Smooth muscle cell of trachea (primary cell): ENCODE measurements around the gene ANO8. TPM values are rescaled to one million over a fixed set of nuclear protein-coding genes. Genes with fewer than 3 reads are reported as not detected.

ENCODE experiments used
- total RNA-seq: library from RNA; depleted of rRNA; stranded (reverse); fragments of >200 nt; gene quantifications from 2 replicates; pipeline ENCODE4 v1.2.1, GENCODE V29; 2014

ANO8 gene, protein sequence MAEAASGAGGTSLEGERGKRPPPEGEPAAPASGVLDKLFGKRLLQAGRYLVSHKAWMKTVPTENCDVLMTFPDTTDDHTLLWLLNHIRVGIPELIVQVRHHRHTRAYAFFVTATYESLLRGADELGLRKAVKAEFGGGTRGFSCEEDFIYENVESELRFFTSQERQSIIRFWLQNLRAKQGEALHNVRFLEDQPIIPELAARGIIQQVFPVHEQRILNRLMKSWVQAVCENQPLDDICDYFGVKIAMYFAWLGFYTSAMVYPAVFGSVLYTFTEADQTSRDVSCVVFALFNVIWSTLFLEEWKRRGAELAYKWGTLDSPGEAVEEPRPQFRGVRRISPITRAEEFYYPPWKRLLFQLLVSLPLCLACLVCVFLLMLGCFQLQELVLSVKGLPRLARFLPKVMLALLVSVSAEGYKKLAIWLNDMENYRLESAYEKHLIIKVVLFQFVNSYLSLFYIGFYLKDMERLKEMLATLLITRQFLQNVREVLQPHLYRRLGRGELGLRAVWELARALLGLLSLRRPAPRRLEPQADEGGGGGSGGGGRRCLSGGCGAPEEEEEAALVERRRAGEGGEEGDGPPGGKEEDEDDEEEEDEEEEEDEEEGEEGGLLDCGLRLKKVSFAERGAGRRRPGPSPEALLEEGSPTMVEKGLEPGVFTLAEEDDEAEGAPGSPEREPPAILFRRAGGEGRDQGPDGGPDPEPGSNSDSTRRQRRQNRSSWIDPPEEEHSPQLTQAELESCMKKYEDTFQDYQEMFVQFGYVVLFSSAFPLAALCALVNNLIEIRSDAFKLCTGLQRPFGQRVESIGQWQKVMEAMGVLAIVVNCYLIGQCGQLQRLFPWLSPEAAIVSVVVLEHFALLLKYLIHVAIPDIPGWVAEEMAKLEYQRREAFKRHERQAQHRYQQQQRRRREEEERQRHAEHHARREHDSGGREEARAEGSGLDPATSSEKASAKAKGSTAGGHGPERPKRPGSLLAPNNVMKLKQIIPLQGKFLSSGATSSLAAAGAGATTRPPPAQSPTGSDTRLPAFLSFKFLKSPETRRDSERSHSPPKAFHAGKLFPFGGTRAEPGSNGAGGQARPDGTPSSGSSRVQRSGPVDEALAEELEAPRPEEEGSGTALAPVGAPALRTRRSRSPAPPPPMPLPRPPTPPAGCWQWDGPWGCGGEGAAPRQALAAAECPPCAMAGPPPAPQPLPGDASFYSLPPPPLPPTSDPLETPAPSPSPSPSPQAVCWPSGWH
- 4.1 and 7.7 TPM in 2 replicates for total RNA-seq

GRCh38 chr19:17334414-17335409 is at the start of gene ANO8:
TSS of gene ANO8 (minus strand) at chr19:17334855. CDS start at chr19:17334670, 185 bp downstream.

GRCh38 chr19:17376935-17377600 is 42.4 kb upstream of the ANO8 start, which contains the start of gene PLVAP:
TSS of gene PLVAP (minus strand) at chr19:17377342. CDS start at chr19:17377288, 54 bp downstream.

DNA sequence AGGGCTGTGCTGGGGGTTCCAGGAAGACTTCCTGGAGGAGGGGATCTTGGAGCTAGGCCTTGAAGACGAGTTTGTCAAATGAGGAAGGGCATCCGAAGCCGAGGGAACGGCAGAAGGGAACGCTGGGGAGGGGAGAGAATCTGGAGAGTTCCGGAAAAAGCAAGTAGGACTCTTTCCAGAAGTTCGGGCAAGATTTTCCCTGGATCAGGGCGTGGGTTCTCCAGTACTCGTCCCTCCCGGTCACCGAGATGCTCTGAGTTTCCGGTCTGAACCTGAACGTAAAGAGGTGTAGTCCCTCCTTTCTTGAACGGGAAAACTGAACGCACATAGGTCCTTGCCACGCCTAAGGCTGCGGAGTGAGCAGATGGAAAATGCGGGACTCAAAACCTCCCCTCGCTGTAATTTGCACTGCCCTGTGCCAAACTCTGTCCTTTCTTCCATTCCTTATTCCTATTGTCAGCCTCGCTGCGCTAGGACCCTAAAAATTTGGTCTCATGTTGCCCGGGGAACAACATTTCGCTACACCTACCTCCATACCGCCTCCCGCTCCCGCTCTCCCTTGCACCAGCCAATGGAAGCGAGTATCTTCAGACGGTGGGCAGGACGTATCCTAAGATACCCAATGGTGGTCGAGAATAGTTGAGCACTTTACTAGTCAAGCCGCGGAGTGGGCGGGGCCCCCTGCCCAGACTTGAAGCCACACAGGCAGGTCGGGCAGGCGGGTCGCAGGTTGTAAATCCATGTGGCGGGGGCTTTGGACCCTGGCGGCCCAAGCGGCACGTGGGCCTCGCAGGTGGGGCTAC is 2.4 kb upstream of the ANO8 start, which contains the start of gene GTPBP3:
GTPBP3 (plus strand) TSS at position 682 of the 803 bp plus-strand sequence; CDS start at position 741, 59 bp downstream.

GRCh38 chr19:17309198-17309964 is 25.3 kb downstream of the ANO8 start, which contains the start of gene DDA1:
TSS of gene DDA1 (plus strand) at chr19:17309563. CDS start at chr19:17309655, 92 bp downstream.

GRCh38 chr19:17305517-17306284 is 29.0 kb downstream of the ANO8 start, which contains the start of gene MRPL34:
TSS of gene MRPL34 (plus strand) at chr19:17305872. CDS start at chr19:17305893, 21 bp downstream.

GRCh38 chr19:17303167-17303939 is 31.3 kb downstream of the ANO8 start, which contains the start of gene ABHD8:
TSS of gene ABHD8 (minus strand) at chr19:17303425. CDS start at chr19:17301616, 1,809 bp downstream.

DNA sequence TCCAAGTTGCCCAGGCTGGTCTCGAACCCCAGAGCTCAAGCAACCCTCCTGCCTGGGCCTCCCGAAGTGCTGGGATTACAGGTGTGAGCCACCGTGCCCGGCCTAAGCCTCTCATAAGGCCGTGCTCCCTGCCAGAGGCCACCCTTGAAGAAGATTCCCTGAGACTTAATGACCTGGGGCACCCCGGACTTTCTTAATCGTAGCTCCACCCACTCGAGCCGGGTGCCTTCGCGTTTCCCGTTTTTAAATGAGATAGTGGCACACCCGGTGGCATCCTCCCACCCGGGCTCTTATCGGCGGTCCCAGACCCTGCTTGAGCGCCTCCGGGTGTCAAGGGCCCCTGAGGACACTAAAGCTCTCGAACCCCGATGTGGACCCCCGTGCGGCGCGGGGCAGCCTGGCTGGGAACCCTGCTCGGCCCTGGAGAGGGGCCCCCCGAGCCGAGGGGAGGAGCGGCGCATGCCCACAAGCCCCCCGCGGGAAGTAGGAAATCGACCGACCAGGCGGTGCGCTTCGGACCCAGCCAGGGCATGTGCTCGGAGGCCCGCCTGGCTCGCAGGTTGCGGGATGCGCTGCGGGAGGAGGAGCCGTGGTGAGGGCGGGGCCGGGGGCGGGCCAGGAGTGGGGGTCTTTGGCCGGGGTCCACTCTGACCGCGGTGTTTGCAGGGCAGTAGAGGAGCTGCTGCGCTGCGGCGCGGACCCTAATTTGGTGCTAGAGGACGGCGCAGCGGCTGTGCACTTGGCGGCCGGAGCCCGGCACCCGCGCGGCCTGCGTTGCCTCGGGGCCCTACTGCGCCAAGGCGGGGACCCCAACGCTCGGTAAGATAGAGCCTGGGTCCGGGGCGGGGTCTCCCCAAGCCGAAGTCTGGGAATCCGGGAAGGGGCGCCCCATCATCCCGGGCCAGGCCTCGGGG is 53.0 kb downstream of the ANO8 start, which contains the start of gene ANKLE1:
ANKLE1 (plus strand) TSS at position 511 of the 914 bp plus-strand sequence; CDS start at position 531, 20 bp downstream.

Other genes with a start within 250 kb of the ANO8 start
- gene USE1, start 119.5 kb downstream of the ANO8 start, total RNA-seq, result 17.9 and 25.5 TPM in 2 replicates
- 3.1 and 3.8 TPM in 2 replicates for gene OCEL1, start 108.6 kb downstream of the ANO8 start, total RNA-seq
- gene NR2F6, start 88.9 kb downstream of the ANO8 start, total RNA-seq, result 34.8 and 67.5 TPM in 2 replicates
- 0.15 TPM in 1 of 2 replicates, not detected in the other for gene USHBP1, start 70.1 kb downstream of the ANO8 start, total RNA-seq
- 97.9 and 121 TPM in 2 replicates for gene BABAM1, start 67.4 kb downstream of the ANO8 start, total RNA-seq
- 0.17 and 0.44 TPM in 2 replicates for gene ANKLE1, start 53.0 kb downstream of the ANO8 start, total RNA-seq
- gene ABHD8, start 31.4 kb downstream of the ANO8 start, total RNA-seq, result 19.3 and 21.0 TPM in 2 replicates
- 38.4 and 47.5 TPM in 2 replicates for gene MRPL34, start 29.0 kb downstream of the ANO8 start, total RNA-seq
- 12.2 and 12.9 TPM in 2 replicates for gene DDA1, start 25.3 kb downstream of the ANO8 start, total RNA-seq
- gene GTPBP3, start 2.7 kb upstream of the ANO8 start, total RNA-seq, result 11.4 and 19.8 TPM in 2 replicates
- 0.29 TPM in 1 of 2 replicates, not detected in the other for gene PLVAP, start 42.5 kb upstream of the ANO8 start, total RNA-seq
- gene CCDC194, start 59.3 kb upstream of the ANO8 start, total RNA-seq, result 0.15 and 0.17 TPM in 2 replicates
- 0.99 and 3.8 TPM in 2 replicates for gene BST2, start 70.8 kb upstream of the ANO8 start, total RNA-seq
- gene MVB12A, start 85.2 kb upstream of the ANO8 start, total RNA-seq, result 49.2 and 59.2 TPM in 2 replicates
- 0.33 TPM in 1 of 2 replicates, not detected in the other for gene TMEM221, start 113.8 kb upstream of the ANO8 start, total RNA-seq
- gene NXNL1, start 126.1 kb upstream of the ANO8 start, total RNA-seq, result not detected in 2 replicates
- 33.6 and 62.2 TPM in 2 replicates for gene SLC27A1, start 135.7 kb upstream of the ANO8 start, total RNA-seq
- gene PGLS, start 176.8 kb upstream of the ANO8 start, total RNA-seq, result 65.5 and 119 TPM in 2 replicates
- gene COLGALT1, start 220.8 kb upstream of the ANO8 start, total RNA-seq, result 93.1 and 100 TPM in 2 replicates